Measurements from ENCODE around the gene LHFPL6.

Gene LHFPL6

DNA sequence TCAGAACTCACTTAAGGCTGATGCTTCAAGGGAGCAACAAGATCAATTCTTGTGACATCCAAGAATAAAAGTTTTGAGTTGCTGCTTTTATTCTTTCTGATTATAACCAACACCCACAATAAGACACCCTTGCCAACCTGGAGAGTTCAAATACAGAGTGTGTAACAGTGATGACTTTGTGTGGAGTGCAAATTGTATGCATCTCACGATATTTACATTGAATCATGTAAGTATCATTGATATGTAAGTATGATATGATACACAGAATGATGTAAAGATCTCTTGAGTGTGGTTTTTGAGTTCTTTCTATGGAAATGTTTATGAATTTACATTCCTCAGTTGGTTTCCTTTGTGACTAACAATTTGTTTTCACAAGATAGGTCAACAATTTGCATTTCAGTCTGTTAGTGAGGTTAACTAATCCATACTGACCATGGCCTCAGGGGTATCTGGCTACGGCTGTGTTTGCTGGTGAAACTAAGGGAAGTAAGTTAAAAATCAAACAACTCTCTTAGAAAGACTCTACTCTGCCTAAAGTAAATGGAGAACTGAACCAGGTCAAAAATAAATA is 12.4 kb downstream of the LHFPL6 start:
- DNase-seq: no peak

- no peak for DNase-seq
Observed at GRCh38 chr13:39588384-39588783, 14.6 kb downstream of the LHFPL6 start.

DNA sequence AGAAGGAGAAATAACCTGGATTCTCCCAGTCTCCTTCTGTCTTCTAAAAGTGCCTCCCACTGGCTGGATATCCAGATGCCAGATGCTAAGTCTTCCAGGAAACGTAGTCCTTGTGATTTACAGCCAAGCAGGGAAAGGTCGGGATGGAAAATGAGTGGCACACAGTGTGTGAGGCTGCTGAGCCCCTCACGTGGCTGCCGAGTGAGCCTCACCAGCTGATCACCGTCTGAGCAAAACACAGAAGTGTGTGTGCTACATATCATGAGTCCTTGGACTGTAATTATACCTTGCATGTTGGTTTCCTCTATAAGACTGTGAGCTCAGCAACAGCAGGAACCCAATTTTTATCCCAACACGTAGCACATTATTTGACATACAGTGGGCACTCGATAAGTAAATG is 15.1 kb downstream of the LHFPL6 start:
- DNase-seq: no peak

GRCh38 chr13:39586958-39587605 is 15.9 kb downstream of the LHFPL6 start:
- no peak for DNase-seq

GRCh38 chr13:39586151-39586550 is 16.8 kb downstream of the LHFPL6 start:
- no peak for DNase-seq

DNA sequence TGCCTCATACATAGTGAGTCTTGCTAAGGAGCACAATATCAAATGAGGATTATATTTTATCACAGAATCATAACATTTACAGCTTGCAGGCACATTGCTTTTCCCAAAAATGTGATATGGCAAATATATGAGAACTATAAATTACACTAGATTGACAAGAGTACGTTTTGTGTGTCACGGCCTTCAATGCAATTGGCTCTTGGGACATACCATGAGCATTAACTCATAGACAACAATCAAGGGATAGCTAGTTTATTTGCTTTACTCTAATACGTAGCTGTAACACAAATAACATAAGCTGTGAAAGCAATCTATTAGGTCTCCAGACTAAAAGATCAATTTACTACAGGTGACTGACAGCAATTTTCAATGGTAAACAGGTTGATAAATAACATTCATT is 17.8 kb downstream of the LHFPL6 start:
- no peak for DNase-seq

- no peak for DNase-seq
Observed at GRCh38 chr13:39580881-39581575, 22.0 kb downstream of the LHFPL6 start.

- DNase-seq: no peak
Observed at GRCh38 chr13:39578821-39579291, 24.1 kb downstream of the LHFPL6 start.

DNA sequence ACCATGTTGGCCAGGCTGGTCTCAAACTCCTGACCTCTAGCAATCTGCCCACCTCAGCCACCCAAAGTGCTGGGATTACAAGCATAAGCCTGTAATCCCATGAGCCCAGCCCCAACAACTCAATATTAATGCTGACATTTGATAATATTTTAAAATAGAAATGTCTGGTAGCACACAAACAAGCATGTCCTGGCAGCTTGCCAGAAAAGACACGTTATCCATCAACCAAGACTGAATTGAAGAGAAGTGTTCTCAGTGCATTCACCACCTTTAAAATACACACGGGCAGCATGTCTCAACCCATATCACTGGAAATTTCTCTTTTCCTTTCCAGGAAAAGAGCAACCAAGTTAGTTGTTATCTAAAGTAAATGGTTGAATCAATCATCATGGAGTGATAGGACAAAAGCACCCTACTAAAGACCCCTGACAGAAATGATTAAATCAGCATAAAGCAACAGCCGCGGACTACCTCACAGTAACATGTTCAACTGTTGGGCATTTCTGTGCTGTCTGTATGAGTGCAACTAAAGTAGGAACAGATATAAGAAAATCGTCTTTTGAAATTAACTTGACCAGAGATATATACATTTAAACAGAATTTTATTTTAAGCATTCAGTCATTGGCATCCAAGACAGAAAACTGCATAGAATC is 25.0 kb downstream of the LHFPL6 start:
- no peak for DNase-seq

DNA sequence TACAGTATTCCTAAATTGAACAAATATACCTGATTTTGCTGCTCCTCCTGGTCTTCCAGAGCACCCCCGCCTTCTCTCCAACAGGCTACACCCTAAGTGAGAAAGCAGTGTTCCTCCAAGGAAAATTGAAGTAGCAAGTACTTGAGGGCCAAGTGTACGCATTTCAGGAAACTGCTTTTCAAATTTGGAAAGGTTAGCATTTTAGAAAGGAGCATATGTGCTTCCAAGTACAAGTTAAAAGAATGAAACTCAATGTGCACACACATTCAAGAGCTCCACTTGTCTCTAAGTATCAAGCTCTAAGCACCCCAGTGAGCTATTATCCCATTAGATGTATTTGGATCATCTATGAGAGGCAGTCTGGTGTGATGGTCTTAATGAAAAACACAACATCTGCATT is 25.8 kb downstream of the LHFPL6 start:
- no peak for DNase-seq

GRCh38 chr13:39575641-39576238 is 27.3 kb downstream of the LHFPL6 start:
- DNase-seq: no peak

GRCh38 chr13:39571502-39572092 is 31.4 kb downstream of the LHFPL6 start:
- DNase-seq: no peak

DNA sequence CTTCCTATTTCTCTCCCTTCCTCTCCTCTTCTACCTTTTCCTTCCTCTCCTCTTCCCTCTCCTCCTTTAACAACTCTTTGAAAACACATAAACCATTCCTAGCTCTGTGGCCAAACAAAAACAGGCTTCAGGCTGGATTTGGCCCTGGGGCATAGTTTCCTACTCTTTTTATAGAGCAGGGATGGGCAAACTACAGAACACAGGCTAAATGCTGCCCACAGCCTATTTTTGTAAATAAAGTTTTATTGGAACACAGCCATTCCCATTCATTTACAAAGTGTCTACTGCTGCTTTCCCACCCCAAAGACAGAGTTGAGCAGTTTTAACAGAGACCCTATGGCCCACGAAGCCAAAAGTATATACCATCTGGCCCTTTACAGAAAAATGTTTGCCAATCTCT is 35.4 kb downstream of the LHFPL6 start:
- no peak for DNase-seq

DNA sequence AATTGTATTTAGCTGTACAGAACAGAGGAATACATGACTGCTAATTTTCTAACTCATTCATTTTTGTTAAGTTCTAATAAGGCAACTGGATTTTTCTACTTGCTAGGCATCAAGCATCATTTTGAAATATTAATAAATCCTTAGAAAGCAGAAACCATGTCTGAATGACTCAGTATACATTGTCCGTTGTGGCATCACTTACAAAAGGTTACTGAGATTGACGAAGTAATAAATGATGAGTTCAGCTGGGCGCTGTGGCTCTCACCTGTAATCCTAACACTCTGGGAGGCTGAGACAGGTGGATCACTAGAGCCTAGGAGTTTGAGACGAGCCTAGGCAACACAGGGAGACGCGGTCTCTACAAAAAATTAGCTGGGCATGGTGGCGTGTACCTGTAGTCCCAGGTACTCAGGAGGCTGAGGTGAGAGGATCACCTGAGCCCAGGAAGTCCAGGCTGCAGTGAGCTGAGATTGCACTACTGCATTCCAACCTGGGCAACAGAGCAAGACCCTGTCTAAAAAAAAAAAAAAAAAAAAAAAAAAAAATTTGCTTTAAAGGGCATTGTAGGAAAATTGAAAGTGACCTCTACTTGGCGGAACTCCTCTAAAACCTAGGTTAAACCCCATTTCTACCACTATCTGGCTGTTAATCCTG is 36.6 kb downstream of the LHFPL6 start:
- DNase-seq: no peak

- DNase-seq: no peak
Observed at GRCh38 chr13:39565036-39565949, 37.7 kb downstream of the LHFPL6 start.

- DNase-seq: no peak
Observed at GRCh38 chr13:39563470-39563735, 39.6 kb downstream of the LHFPL6 start.

DNA sequence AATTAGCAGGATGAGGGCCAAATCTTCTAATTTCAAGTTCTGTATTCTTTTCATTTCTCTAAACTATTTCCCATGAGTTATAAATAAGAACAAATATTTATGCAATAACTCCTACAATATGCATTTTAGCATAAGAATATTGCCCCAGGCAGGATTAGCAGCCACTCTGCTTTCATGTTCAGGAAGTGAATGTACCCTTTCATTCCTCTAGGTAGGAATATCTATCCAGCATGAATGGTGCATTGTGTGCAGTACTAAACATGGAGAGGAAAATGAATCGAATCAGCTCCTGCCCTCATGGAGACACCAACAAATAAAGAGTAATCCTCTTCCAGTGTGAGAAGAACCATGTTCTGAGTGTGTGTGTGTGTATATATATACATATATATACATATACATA is 41.0 kb downstream of the LHFPL6 start:
- no peak for DNase-seq

GRCh38 chr13:39559847-39560246 is 43.1 kb downstream of the LHFPL6 start:
- no peak for DNase-seq

DNA sequence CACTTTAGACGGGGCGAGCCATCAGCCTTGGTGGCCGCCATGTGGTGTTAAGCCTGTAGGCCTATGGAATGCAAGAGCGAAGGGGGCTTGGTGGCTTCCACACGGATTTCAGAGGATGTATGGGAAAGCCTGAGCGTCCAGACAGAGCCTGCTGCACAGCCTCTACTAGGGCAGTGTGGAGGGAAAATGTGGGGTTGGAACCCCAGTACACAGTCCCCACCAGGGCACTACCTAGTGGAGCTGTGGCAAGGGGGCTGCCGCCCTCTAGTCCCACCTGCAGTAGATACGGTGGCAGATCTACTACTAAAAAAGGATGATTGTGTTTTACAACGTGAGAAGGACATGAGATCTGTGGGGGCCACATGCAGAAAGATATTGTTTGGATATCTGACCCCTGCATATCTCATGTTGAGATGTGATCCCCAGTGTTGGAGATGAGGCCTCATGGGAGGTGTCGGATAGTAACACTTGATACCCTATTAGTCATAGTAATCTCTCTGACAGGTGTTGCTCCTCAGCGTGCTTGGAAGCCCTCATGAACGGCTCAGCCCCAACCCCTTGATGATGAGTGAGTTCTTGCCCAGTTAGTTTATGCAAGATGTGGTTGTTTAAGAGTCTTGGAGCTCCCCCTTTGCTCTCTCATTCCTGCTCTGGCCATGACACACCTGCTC is 45.6 kb downstream of the LHFPL6 start:
- DNase-seq: no peak

DNA sequence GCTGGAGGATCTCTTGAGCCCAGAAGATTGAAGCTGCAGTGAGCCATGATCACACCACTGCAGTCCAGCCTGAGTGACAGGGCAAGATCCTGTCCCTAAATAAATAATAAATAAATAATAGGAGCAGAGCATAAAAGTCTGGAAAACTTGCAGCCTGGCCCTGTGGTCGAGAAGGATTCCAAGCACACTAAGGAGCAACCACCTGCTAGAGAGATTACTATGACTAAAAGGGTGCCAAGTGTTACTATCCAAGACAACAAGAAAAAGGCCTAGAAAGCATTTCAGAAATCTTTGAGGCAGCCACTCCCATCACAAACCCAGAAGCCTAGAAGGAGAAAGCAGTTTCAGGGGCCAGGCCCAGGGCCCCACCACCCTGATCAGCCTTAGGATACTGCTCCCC is 46.1 kb downstream of the LHFPL6 start:
- DNase-seq: no peak

DNA sequence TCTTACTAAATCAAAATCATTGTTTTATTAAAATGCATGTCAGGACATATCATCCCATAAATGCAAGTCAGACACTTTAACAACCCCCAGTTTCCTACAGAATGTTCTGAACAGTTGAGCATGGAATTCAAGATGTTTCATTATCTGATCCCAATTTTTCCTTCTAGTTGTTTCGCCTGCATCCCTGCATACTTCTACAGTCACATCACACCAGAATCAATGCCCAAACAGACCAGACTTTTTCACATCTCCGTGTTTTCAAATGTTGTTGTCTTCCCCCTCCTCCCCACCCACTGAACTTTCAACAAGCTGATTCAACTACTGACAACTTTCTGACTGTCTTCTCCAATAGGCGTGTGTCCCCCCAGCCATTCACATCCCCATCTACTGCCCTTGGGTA is 48.6 kb downstream of the LHFPL6 start:
- no peak for DNase-seq
